ENCODE results near the gene NUDT15.
"Not testable (repeated sequence)": the region's sequence is repeated elsewhere in the genome, so short reads cannot be mapped to it uniquely, and the experiment has no call there.

The NUDT15 gene

GRCh38 chr13:48037346-48038173 lies at the start of gene NUDT15:
TSS of gene NUDT15 (plus strand) at chr13:48037726. CDS start at chr13:48037747, 21 bp downstream.
- DNase-seq (ENCODE audit: low read depth in 1 of 2, low spot score in 1 of 2): peak; percentile 89 to 90

GRCh38 chr13:47990427-47990826 lies 47.1 kb upstream of the NUDT15 start:
- DNase-seq (ENCODE audit: low read depth in 1 of 2, low spot score in 1 of 2): no peak

- DNase-seq (ENCODE audit: low read depth in 1 of 2, low spot score in 1 of 2): no peak
Observed at GRCh38 chr13:47990920-47991466, 46.5 kb upstream of the NUDT15 start.

- no peak for DNase-seq (ENCODE audit: low read depth in 1 of 2, low spot score in 1 of 2)
Observed at GRCh38 chr13:47991859-47992258, 45.7 kb upstream of the NUDT15 start.

GRCh38 chr13:47997384-47997783 lies 40.1 kb upstream of the NUDT15 start:
- DNase-seq (ENCODE audit: low read depth in 1 of 2, low spot score in 1 of 2): no peak

GRCh38 chr13:47999973-48000372 lies 37.6 kb upstream of the NUDT15 start:
- DNase-seq (ENCODE audit: low read depth in 1 of 2, low spot score in 1 of 2): no peak

GRCh38 chr13:48000559-48001113 lies 36.9 kb upstream of the NUDT15 start:
- DNase-seq (ENCODE audit: low read depth in 1 of 2, low spot score in 1 of 2): no peak

GRCh38 chr13:48001114-48001881 lies 36.2 kb upstream of the NUDT15 start, which contains the start of gene SUCLA2:
TSS of gene SUCLA2 (minus strand) at chr13:48001273. CDS start at chr13:48001269, 4 bp downstream.
- peak; percentile 77 to 91 for DNase-seq (ENCODE audit: low read depth in 1 of 2, low spot score in 1 of 2)

- DNase-seq (ENCODE audit: low read depth in 1 of 2, low spot score in 1 of 2): not testable (repeated sequence)
Observed at GRCh38 chr13:48001999-48002398, 35.5 kb upstream of the NUDT15 start.

- DNase-seq (ENCODE audit: low read depth in 1 of 2, low spot score in 1 of 2): no peak
Observed at GRCh38 chr13:48004201-48004600, 33.3 kb upstream of the NUDT15 start.

- DNase-seq (ENCODE audit: low read depth in 1 of 2, low spot score in 1 of 2): no peak
Observed at GRCh38 chr13:48006396-48006795, 31.1 kb upstream of the NUDT15 start.

GRCh38 chr13:48009284-48009683 lies 28.2 kb upstream of the NUDT15 start:
- DNase-seq (ENCODE audit: low read depth in 1 of 2, low spot score in 1 of 2): no peak

- DNase-seq (ENCODE audit: low read depth in 1 of 2, low spot score in 1 of 2): no peak
Observed at GRCh38 chr13:48010698-48011097, 26.8 kb upstream of the NUDT15 start.

GRCh38 chr13:48012668-48013067 lies 24.9 kb upstream of the NUDT15 start:
- no peak for DNase-seq (ENCODE audit: low read depth in 1 of 2, low spot score in 1 of 2)

GRCh38 chr13:48014359-48014758 lies 23.2 kb upstream of the NUDT15 start:
- DNase-seq (ENCODE audit: low read depth in 1 of 2, low spot score in 1 of 2): no peak

- DNase-seq (ENCODE audit: low read depth in 1 of 2, low spot score in 1 of 2): no peak
Observed at GRCh38 chr13:48018637-48019036, 18.9 kb upstream of the NUDT15 start.

GRCh38 chr13:48019796-48020195 lies 17.7 kb upstream of the NUDT15 start:
- DNase-seq (ENCODE audit: low read depth in 1 of 2, low spot score in 1 of 2): no peak

GRCh38 chr13:48028066-48028465 lies 9.5 kb upstream of the NUDT15 start:
- DNase-seq (ENCODE audit: low read depth in 1 of 2, low spot score in 1 of 2): no peak

- no peak for DNase-seq (ENCODE audit: low read depth in 1 of 2, low spot score in 1 of 2)
Observed at GRCh38 chr13:48029859-48030258, 7.7 kb upstream of the NUDT15 start.

- no peak for DNase-seq (ENCODE audit: low read depth in 1 of 2, low spot score in 1 of 2)
Observed at GRCh38 chr13:48038761-48039160, 1.2 kb downstream of the NUDT15 start.

- no peak for DNase-seq (ENCODE audit: low read depth in 1 of 2, low spot score in 1 of 2)
Observed at GRCh38 chr13:48040049-48040448, 2.5 kb downstream of the NUDT15 start.

GRCh38 chr13:48040896-48041295 lies 3.4 kb downstream of the NUDT15 start:
- DNase-seq (ENCODE audit: low read depth in 1 of 2, low spot score in 1 of 2): no peak

Measured in stimulated activated CD4-positive, alpha-beta T cell treated with anti-CD3 and anti-CD28 coated beads, Interleukin-15, amount 100 ng/mL, for 1 hour (primary cell).